ENCODE measurements around the gene COMT.
A peak's percentile ranks its signal among the peaks of the same experiment; 100 is the strongest.

Gene COMT

GRCh38 chr22:20011123-20011992, 69.8 kb downstream of the COMT start:
- Histone ChIP-seq H3K4me2 (ENCODE audit: low read length) (no peak overlapping the region), H3K79me1 (ENCODE audit: low read length) (no peaks in the 10 kb centered on the region), H3K23ac (ENCODE audit: low read length) (no peak overlapping the region), H3K36me3 (ENCODE audit: control insufficient read depth, insufficient read depth, low read length) (no peaks in the 10 kb centered on the region), H4K8ac (ENCODE audit: low read depth, low read length) (no peak overlapping the region), H2AK5ac (ENCODE audit: low read length) (no peak overlapping the region), H3K56ac (ENCODE audit: low read length) (no peak overlapping the region), H3K27ac (ENCODE audit: low read depth, low read length) (no peak overlapping the region), H3K4ac (ENCODE audit: low read depth, low read length) (no peak overlapping the region), H3K79me2 (ENCODE audit: control insufficient read depth, insufficient read depth, low read length) (no peaks in the 10 kb centered on the region), H3K4me3 (ENCODE audit: low read length) (no peak overlapping the region), H4K5ac (ENCODE audit: low read length) (no peak overlapping the region), H2BK15ac (replicated peaks; ENCODE audit: low read depth) (no peak overlapping the region), H3K9ac (ENCODE audit: low read length) (no peak overlapping the region), H3K18ac (ENCODE audit: low read length) (no peak overlapping the region), H3K27me3 (ENCODE audit: insufficient read depth, low read length, poor library complexity) (no peaks in the 10 kb centered on the region), H2BK120ac (ENCODE audit: low read depth, low read length) (no peak overlapping the region), H3K4me1 (ENCODE audit: control insufficient read depth, low read depth, low read length) (no peaks in the 10 kb centered on the region), H2BK5ac (ENCODE audit: low read length) (no peak overlapping the region)
- no peak for DNase-seq
- WGBS (ENCODE audit: extremely low coverage, insufficient coverage, low lambda C conversion rate), result no CpG with 5 or more reads among the region's 20 CpGs

- no peak for DNase-seq
Observed at GRCh38 chr22:20011993-20012740, 70.6 kb downstream of the COMT start.

GRCh38 chr22:20012741-20013331, 71.3 kb downstream of the COMT start:
- Histone ChIP-seq H3K23ac (ENCODE audit: low read length) (no peak overlapping the region), H4K5ac (ENCODE audit: low read length) (no peak overlapping the region), H3K18ac (ENCODE audit: low read length) (no peak overlapping the region), H2AK5ac (ENCODE audit: low read length) (no peak overlapping the region), H3K36me3 (ENCODE audit: control insufficient read depth, insufficient read depth, low read length) (no peaks in the 10 kb centered on the region), H2BK5ac (ENCODE audit: low read length) (no peak overlapping the region), H4K8ac (ENCODE audit: low read depth, low read length) (no peak overlapping the region), H3K27ac (ENCODE audit: low read depth, low read length) (no peak overlapping the region), H2BK120ac (ENCODE audit: low read depth, low read length) (no peak overlapping the region), H3K79me1 (ENCODE audit: low read length) (no peaks in the 10 kb centered on the region), H3K27me3 (ENCODE audit: insufficient read depth, low read length, poor library complexity) (peaks cover 3% of the 10 kb centered on the region), H3K79me2 (ENCODE audit: control insufficient read depth, insufficient read depth, low read length) (no peaks in the 10 kb centered on the region), H3K4me3 (ENCODE audit: low read length) (no peak overlapping the region), H3K4me2 (ENCODE audit: low read length) (no peak overlapping the region), H2BK15ac (replicated peaks; ENCODE audit: low read depth) (no peak overlapping the region), H3K4me1 (ENCODE audit: control insufficient read depth, low read depth, low read length) (no peaks in the 10 kb centered on the region), H3K56ac (ENCODE audit: low read length) (no peak overlapping the region), H3K9ac (ENCODE audit: low read length) (no peak overlapping the region), H3K4ac (ENCODE audit: low read depth, low read length) (no peak overlapping the region)
- DNase-seq, result no peak
- no CpG with 5 or more reads among the region's 10 CpGs for WGBS (ENCODE audit: extremely low coverage, insufficient coverage, low lambda C conversion rate)

More at GRCh38 chr22:20011993-20012740, 70.6 kb downstream of the COMT start:
- Histone ChIP-seq H3K79me1 (ENCODE audit: low read length) (no peaks in the 10 kb centered on the region), H3K4me2 (ENCODE audit: low read length) (no peak overlapping the region), H3K27ac (ENCODE audit: low read depth, low read length) (no peak overlapping the region), H4K8ac (ENCODE audit: low read depth, low read length) (no peak overlapping the region), H2BK15ac (replicated peaks; ENCODE audit: low read depth) (no peak overlapping the region), H3K4me3 (ENCODE audit: low read length) (no peak overlapping the region), H3K36me3 (ENCODE audit: control insufficient read depth, insufficient read depth, low read length) (no peaks in the 10 kb centered on the region), H3K79me2 (ENCODE audit: control insufficient read depth, insufficient read depth, low read length) (no peaks in the 10 kb centered on the region), H4K5ac (ENCODE audit: low read length) (no peak overlapping the region), H3K18ac (ENCODE audit: low read length) (no peak overlapping the region), H3K9ac (ENCODE audit: low read length) (no peak overlapping the region), H2AK5ac (ENCODE audit: low read length) (no peak overlapping the region), H2BK5ac (ENCODE audit: low read length) (no peak overlapping the region), H3K27me3 (ENCODE audit: insufficient read depth, low read length, poor library complexity) (no peaks in the 10 kb centered on the region), H3K4me1 (ENCODE audit: control insufficient read depth, low read depth, low read length) (no peaks in the 10 kb centered on the region), H3K23ac (ENCODE audit: low read length) (no peak overlapping the region), H3K56ac (ENCODE audit: low read length) (no peak overlapping the region), H2BK120ac (ENCODE audit: low read depth, low read length) (no peak overlapping the region), H3K4ac (ENCODE audit: low read depth, low read length) (no peak overlapping the region)
- no CpG with 5 or more reads among the region's 7 CpGs for WGBS (ENCODE audit: extremely low coverage, insufficient coverage, low lambda C conversion rate)

GRCh38 chr22:20013382-20013871, 71.9 kb downstream of the COMT start:
- H2BK15ac ChIP-seq (replicated peaks; ENCODE audit: low read depth), result no peak overlapping the region
- H3K79me2 ChIP-seq (ENCODE audit: control insufficient read depth, insufficient read depth, low read length), result no peaks in the 10 kb centered on the region
- H3K27ac ChIP-seq (ENCODE audit: low read depth, low read length), result no peak overlapping the region
- no peak overlapping the region for H3K18ac ChIP-seq (ENCODE audit: low read length)
- H3K27me3 ChIP-seq (ENCODE audit: insufficient read depth, low read length, poor library complexity), result peaks cover 9% of the 10 kb centered on the region
- no peak overlapping the region for H3K4ac ChIP-seq (ENCODE audit: low read depth, low read length)
- H2BK120ac ChIP-seq (ENCODE audit: low read depth, low read length), result no peak overlapping the region
- H3K23ac ChIP-seq (ENCODE audit: low read length), result no peak overlapping the region
- peak; percentile 79 for DNase-seq
- no peak overlapping the region for H3K56ac ChIP-seq (ENCODE audit: low read length)
- no peaks in the 10 kb centered on the region for H3K79me1 ChIP-seq (ENCODE audit: low read length)
- no peak overlapping the region for H3K9ac ChIP-seq (ENCODE audit: low read length)
- H4K8ac ChIP-seq (ENCODE audit: low read depth, low read length), result no peak overlapping the region
- no peak overlapping the region for H2AK5ac ChIP-seq (ENCODE audit: low read length)
- H3K4me2 ChIP-seq (ENCODE audit: low read length), result no peak overlapping the region
- H3K4me1 ChIP-seq (ENCODE audit: control insufficient read depth, low read depth, low read length), result no peaks in the 10 kb centered on the region
- no peak overlapping the region for H4K5ac ChIP-seq (ENCODE audit: low read length)
- no peaks in the 10 kb centered on the region for H3K36me3 ChIP-seq (ENCODE audit: control insufficient read depth, insufficient read depth, low read length)
- WGBS (ENCODE audit: extremely low coverage, insufficient coverage, low lambda C conversion rate), result no CpG with 5 or more reads among the region's 11 CpGs
- H3K4me3 ChIP-seq (ENCODE audit: low read length), result no peak overlapping the region
- H2BK5ac ChIP-seq (ENCODE audit: low read length), result no peak overlapping the region

- no peak overlapping the region for H3K56ac ChIP-seq (ENCODE audit: low read length)
- H3K4me3 ChIP-seq (ENCODE audit: low read length), result no peak overlapping the region
- H2AK5ac ChIP-seq (ENCODE audit: low read length), result no peak overlapping the region
- no peak overlapping the region for H3K9ac ChIP-seq (ENCODE audit: low read length)
- H3K4ac ChIP-seq (ENCODE audit: low read depth, low read length), result no peak overlapping the region
- no peak overlapping the region for H2BK15ac ChIP-seq (replicated peaks; ENCODE audit: low read depth)
- no CpG with 5 or more reads among the region's 5 CpGs for WGBS (ENCODE audit: extremely low coverage, insufficient coverage, low lambda C conversion rate)
- no peak overlapping the region for H2BK120ac ChIP-seq (ENCODE audit: low read depth, low read length)
- H3K23ac ChIP-seq (ENCODE audit: low read length), result no peak overlapping the region
- H3K18ac ChIP-seq (ENCODE audit: low read length), result no peak overlapping the region
- no peaks in the 10 kb centered on the region for H3K79me1 ChIP-seq (ENCODE audit: low read length)
- H3K27ac ChIP-seq (ENCODE audit: low read depth, low read length), result no peak overlapping the region
- no peaks in the 10 kb centered on the region for H3K79me2 ChIP-seq (ENCODE audit: control insufficient read depth, insufficient read depth, low read length)
- H2BK5ac ChIP-seq (ENCODE audit: low read length), result no peak overlapping the region
- no peak overlapping the region for H3K4me2 ChIP-seq (ENCODE audit: low read length)
- no peak for DNase-seq
- H4K5ac ChIP-seq (ENCODE audit: low read length), result no peak overlapping the region
- no peaks in the 10 kb centered on the region for H3K4me1 ChIP-seq (ENCODE audit: control insufficient read depth, low read depth, low read length)
- H4K8ac ChIP-seq (ENCODE audit: low read depth, low read length), result no peak overlapping the region
- no peaks in the 10 kb centered on the region for H3K36me3 ChIP-seq (ENCODE audit: control insufficient read depth, insufficient read depth, low read length)
- H3K27me3 ChIP-seq (ENCODE audit: insufficient read depth, low read length, poor library complexity), result peaks cover 10% of the 10 kb centered on the region
Observed at GRCh38 chr22:20014526-20015186, 73.1 kb downstream of the COMT start.
